ENCODE results near the gene CDR2L.
A peak's percentile ranks its signal among the peaks of the same experiment; 100 is the strongest.

CDR2L gene

GRCh38 chr17:74994440-74994839, 7.0 kb downstream of the CDR2L start:
- Mint-ChIP-seq H3K27ac (peak overlapping the region in 2 of 3 experiments; percentile 47 to 73), H3K27me3 (ENCODE audit: low read depth) (no peaks in the 10 kb centered on the region), H3K9me3 (no peaks in the 10 kb centered on the region), H3K36me3 (ENCODE audit: low read depth) (peaks cover 5% of the 10 kb centered on the region), H3K4me1 (peaks cover 22% of the 10 kb centered on the region), H3K4me3 (no peak overlapping the region)
- no peak for TF ChIP-seq CTCF (IDR thresholded peaks at IDR 0.05; ENCODE audit: unreplicated experiment in 3 of 3)

- Mint-ChIP-seq H3K9me3 (no peaks in the 10 kb centered on the region), H3K27ac (no peak overlapping the region), H3K4me3 (no peak overlapping the region), H3K4me1 (peaks cover 22% of the 10 kb centered on the region), H3K36me3 (ENCODE audit: low read depth) (peaks cover 5% of the 10 kb centered on the region), H3K27me3 (ENCODE audit: low read depth) (no peaks in the 10 kb centered on the region)
- no peak for TF ChIP-seq CTCF (IDR thresholded peaks at IDR 0.05; ENCODE audit: unreplicated experiment in 3 of 3)
Measured at GRCh38 chr17:74995847-74996246, 8.4 kb downstream of the CDR2L start.

GRCh38 chr17:74998783-74999182, 11.4 kb downstream of the CDR2L start:
- Mint-ChIP-seq H3K4me3 (no peak overlapping the region), H3K27ac (no peak overlapping the region), H3K9me3 (no peaks in the 10 kb centered on the region), H3K4me1 (peaks cover 4% of the 10 kb centered on the region), H3K36me3 (ENCODE audit: low read depth) (peaks cover 10% of the 10 kb centered on the region), H3K27me3 (ENCODE audit: low read depth) (no peaks in the 10 kb centered on the region)
- TF ChIP-seq CTCF (IDR thresholded peaks at IDR 0.05; ENCODE audit: unreplicated experiment in 3 of 3) = no peak

GRCh38 chr17:74999523-74999922, 12.1 kb downstream of the CDR2L start:
- TF ChIP-seq CTCF (IDR thresholded peaks at IDR 0.05; ENCODE audit: unreplicated experiment in 3 of 3) = no peak
- H3K4me3 Mint-ChIP-seq = no peak overlapping the region
- no peaks in the 10 kb centered on the region for H3K9me3 Mint-ChIP-seq
- H3K36me3 Mint-ChIP-seq (ENCODE audit: low read depth) = peaks cover 10% of the 10 kb centered on the region
- H3K4me1 Mint-ChIP-seq = no peaks in the 10 kb centered on the region
- H3K27ac Mint-ChIP-seq = no peak overlapping the region
- no peaks in the 10 kb centered on the region for H3K27me3 Mint-ChIP-seq (ENCODE audit: low read depth)

- no peaks in the 10 kb centered on the region for H3K4me1 Mint-ChIP-seq
- H3K27me3 Mint-ChIP-seq (ENCODE audit: low read depth) = no peaks in the 10 kb centered on the region
- H3K4me3 Mint-ChIP-seq = no peak overlapping the region
- no peaks in the 10 kb centered on the region for H3K9me3 Mint-ChIP-seq
- no peak for TF ChIP-seq CTCF (IDR thresholded peaks at IDR 0.05; ENCODE audit: unreplicated experiment in 3 of 3)
- H3K27ac Mint-ChIP-seq = no peak overlapping the region
- H3K36me3 Mint-ChIP-seq (ENCODE audit: low read depth) = peaks cover 10% of the 10 kb centered on the region
Measured at GRCh38 chr17:75001915-75002843, 14.7 kb downstream of the CDR2L start.

All from nephron (organoid).